Stimulated activated CD4-positive, alpha-beta T cell treated with anti-CD3 and anti-CD28 coated beads, Interleukin-1b, Interleukin-23, amount 100 ng/mL, for 48 hours (primary cell): Measurements from ENCODE around the gene NAA25.
"Not testable (repeated sequence)": the region's sequence is repeated elsewhere in the genome, so short reads cannot be mapped to it uniquely, and the experiment has no call there.

Experiments used
- DNase-seq: peaks from one replicate; pipeline ENCODE4 v3.0.0-alpha.2; 2020

Gene NAA25

DNA sequence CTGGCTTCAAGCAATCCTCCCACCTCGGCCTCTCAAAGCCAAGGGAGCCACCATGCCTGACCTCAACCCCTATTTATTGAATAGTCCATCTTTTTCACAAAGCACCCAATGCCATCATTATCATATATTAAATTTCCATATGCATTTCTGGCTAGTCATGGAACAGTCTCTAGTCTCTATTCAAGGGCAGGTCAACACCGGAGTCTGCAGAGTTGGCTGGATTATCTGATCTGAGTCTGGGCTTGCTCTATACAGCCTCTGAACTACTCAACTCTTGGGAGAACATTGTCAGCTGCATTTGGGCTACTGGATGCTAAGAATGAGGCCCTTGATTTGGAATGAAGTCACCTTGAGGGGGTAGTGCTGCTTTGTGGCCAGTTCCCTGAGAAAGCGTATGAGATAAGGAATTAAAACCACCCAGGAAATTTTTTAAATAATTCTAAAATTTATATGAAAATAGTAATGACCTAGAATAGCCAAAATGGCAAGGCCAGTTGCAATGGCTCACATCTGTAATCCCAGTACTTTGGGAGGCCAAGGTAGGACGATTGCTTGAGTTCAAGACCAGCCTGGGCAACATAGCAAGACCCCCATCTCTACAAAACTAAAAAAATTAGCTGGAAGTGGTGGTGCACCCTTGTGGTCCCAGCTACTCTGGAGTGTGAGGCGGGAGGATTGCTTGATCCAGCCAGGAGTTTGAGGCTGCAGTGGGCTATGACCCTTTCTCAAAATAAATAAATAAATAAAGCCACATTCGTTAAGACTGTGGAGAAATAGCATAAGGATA is 6.9 kb upstream of the NAA25 start:
- DNase-seq: no peak

DNA sequence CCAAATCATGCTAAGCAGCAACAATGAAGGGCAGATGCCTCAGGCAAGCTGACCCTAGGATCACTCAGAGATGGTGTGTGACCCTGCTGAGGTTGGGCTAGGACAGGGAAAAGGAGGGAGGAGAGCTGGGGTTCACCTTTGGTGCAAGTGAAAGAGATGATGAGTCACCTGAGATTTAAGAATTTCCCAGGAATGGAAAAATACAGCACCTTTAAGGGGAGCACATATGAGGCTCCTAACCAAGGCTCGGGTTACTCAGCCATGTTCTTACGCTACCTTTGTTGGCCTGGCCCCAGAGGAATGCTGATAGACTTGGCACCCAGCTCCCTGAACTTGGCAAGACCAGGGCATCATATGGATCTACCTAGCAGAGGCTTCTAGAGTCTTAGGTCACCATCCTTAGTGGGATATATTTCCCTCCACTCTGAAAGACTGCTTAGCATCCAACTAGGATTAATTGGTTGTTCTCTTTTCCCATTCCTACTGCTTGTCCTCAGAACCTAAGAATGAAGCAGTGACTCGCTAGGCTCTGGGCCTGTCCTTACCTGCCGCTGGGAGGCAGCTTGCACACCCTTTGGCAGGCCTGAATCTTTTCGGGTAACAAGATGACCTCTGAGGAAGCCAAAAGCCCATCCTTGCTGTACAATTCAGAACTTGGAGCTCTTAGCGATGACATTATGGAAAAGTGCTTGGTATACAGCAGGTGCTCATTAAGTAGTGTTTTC is 4.0 kb upstream of the NAA25 start:
- DNase-seq: no peak

DNA sequence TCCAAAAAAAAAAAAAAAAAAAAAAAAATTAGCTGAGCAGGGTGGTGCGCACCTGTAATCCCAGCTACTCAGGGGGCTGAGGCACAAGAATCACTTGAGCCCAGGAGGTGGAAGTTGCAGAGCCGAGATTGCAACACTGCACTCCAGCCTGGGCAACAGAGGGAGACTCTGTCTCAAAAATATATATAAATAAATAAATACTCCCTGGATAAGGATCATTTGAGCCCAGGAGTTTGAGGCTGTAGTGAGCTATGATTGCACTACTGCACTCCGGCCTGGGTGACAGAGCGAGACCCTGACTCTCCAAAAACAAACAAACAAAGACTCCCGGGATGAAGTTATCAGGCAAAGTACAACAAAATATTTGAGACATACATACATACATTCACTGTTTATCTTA is 3.3 kb upstream of the NAA25 start:
- DNase-seq: no peak

DNA sequence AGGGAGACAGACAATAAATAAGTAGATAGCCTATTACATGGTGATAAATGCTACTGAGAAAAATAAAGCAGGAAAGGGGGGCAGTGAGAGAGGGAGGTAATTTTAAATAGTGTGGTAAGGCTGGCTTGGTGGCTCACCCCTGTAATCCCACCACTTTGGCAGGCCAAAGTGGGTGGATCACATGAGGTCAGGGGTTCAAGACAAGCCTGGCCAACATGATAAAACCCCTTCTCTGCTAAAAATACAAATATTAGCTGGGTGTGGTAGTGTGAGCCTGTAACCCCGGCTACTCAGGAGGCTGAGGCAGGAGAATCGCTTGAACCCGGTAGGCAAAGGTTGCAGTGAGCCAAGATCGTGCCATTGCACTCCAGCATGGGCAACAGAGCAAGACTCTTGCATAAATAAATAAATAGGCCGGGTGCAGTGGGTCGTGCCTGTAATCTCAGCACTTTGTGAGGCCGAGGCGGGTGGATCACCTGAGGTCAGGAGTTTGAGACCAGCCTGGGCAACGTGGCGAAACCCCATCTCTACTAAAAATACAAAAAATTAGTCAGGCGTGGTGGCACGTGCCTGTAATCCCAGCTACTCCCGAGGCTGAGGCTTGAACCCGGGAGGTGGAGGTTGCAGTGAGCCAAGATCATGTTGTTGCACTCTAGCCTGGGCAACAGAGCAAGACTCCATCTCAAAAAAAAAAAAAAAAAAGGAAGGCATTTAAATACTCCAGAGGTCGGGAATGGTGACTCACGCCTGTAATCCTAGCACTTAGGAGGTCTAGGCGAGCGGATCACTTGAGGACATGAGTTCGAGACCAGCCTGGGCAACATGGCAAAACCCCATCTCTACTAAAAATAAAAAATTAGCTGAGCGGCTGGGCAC is 2.4 kb upstream of the NAA25 start:
- DNase-seq: not testable (repeated sequence)

DNA sequence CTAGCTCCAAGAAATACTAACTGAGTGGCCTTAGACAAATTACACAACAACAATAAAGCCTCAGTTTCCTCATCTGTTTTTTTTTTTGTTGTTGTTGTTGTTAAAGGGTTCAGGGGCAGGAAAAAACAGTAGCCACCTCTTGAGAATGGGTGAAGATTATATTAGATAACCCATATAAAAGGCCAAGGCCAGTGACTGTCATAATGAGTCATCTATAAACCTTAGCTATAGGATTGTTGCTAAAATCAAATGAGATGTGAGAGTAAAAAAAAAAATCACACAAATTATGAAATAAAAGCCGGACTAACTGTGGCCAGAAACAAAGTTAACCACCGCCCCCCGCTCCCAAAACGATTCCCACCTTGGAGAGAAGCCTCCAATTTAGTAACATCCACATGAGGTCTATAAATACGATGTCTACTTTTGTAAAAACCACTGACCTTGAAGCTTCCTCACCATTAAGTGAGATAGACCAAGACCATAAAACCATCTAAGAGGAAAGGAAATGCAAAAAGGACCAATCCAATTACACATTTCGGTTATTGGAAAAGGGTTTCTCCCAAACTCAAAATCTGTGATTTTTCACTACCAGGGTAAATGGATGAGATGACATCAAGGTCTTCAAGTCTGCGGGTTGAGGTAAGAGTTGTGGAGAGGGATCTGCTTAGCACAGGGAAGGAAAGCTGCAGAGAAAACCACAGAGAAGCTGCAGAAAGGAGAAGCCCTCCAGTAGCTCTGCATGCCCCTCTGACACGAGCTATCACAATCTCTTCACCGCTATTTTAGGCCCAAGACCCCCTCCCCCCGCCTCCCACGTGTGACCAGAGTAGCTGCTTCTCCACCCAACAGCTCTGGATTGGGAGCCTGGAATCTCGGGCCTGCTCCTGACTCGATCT is 1.0 kb downstream of the NAA25 start:
- peak; percentile 25 for DNase-seq

DNA sequence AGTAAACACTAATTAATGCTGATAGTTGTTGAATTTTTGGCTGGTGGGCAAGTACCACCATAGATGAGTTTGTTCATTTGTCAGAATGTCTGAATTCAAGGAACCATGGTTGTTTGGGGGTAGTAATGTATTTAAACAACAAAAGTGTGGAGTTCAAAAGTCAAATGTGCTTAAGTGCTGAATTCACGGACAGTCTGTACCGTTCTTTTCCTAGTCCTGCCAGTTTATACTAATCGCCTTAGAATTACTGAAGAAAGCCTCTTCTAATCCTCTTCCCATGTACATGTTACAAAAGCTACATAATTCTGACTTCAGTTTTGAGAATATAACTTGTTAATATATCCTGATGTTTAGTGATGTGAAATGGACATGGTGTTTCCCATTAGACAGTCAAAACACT is 2.7 kb downstream of the NAA25 start:
- no peak for DNase-seq

DNA sequence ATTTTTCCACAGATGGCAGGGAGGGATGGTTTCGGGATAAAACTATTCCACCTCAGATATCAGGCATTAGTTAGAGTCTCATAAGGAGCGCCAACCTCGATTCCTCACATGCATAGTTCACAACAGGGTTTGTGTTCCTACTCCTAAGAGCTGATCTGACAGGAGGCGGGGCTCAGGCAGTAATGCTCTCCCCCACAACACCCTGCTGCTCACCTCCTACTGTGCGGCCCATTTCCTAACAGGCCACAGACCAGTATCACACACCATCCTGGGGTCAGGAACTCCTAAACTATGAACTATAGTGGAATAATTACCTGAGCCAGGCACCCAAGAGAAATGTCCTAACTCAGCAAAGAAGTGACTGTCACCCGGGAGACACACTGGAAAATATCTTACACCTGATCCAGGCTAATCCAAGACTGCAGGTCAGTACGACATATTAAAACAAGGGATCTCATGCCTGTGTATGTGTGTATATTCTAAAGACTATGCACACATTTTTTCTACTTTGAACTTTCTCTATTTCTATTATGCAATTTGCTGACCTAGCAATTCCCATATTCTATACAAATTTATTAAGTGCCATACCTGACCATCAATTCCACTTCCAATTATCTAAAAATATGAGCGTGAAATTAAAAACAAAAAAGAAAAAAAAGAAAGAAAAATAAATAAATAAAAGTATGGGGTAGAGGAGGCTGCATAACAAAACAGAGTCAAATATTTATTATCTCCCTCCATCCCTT is 4.7 kb downstream of the NAA25 start:
- no peak for DNase-seq

DNA sequence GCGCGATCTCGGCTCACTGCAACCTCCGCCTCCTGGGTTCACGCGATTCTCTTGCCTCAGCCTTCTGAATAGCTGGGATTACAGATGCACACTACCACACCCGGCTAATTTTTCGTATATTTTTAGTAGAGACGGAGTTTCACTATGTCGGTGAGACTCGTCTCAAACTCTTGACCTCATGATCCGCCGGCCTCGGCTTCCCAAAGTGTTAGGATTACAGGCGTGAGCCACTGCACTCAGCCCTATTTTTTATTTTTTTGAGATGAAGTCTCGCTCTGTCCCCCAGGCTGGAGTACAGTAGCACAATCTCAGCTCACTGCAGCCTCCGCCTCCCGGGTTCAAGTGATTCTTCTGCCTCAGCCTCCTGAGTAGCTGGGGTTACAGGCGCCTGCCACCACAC is 5.8 kb downstream of the NAA25 start:
- not testable (repeated sequence) for DNase-seq

DNA sequence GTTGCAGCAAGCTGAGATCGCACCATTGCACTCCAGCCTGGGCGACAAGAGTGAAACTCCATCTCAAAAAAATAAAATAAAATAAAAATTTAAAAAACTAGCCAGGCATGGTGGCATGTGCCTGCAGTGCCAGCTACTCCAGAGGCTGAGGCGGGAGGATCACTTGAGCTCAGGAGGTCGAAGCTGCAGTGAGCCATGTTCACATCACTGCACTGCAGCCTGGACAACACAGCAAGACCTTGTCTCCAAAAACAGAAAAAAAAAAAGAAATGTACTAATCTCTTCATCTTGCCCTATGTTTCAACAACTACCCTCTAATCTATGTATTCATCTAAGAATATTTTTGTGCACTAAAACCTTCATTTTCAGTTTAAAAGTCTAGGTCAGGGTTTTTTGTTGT is 6.5 kb downstream of the NAA25 start:
- DNase-seq: no peak

DNA sequence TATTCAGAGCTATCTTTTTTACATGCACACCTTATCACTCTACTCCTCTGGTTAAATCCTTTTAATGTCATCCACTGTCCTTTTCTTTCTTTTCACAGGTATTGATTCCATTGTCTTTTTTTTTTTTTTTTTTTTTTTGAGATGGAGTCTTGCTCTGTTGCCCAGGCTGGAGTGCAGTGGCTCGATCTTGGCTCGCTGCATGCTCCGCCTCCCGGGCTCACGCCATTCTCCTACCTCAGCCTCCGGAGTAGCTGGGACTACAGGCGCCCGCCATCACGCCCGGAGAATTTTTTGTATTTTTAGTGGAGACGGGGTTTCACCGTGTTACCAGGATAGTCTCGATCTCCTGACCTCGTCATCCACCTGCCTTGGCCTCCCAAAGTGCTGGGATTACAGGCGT is 8.1 kb downstream of the NAA25 start:
- DNase-seq: not testable (repeated sequence)

DNA sequence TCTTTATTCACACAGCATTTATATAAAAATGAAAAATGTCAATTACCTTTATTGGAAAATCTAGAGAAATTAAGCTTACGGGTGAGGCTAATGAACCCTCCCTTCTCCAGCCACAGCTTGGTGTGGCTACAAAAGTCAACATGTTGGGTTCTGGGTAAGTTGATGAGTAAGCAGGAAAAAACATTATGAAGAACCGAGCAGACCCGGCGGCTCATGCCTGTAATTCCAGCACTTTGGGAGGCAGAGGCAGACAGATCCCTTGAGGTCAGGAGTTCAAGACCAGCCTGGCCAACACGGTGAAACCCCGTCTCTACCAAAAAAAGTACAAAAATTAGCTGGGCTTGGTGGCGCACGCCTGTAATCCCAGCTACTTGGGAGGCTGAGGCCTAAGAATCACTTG is 10.9 kb downstream of the NAA25 start:
- no peak for DNase-seq

DNA sequence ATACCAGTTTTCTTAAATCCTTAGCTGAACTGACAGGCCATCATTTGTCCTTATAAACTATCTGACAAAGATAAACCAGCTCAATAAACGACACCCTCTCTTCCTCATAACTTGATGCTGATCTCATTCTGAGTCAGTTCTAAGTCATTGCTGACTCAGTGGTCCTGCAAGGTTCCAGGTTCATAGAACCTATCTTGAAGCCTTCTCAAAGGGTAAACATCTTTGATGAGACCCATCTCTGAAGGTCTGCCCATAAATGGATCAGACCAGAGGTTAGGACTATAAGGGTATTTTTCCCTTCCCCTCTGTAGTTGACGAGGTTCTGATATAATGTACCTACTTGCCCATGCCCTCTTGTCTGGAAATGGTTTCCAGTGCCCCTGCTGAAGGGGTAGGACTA is 11.9 kb downstream of the NAA25 start:
- peak; percentile 39 for DNase-seq

DNA sequence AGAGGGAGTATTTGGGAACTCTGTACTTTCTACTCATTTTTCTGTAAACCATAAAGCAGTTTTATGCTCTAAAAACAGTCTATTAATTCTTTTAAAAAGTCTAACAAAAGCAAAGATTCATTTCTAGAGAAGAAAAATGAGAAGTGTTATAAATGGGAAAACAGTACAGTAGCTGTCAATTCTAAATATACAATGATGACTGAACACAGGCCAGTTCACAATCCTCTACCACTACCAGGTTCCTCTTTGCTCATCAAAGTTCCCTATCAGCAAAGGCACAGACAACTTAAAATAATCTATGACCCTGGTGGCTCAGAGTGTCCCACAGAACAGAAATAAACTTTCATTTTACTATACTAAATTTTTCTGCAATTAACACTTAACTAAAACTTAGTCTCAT is 12.5 kb downstream of the NAA25 start:
- DNase-seq: no peak

DNA sequence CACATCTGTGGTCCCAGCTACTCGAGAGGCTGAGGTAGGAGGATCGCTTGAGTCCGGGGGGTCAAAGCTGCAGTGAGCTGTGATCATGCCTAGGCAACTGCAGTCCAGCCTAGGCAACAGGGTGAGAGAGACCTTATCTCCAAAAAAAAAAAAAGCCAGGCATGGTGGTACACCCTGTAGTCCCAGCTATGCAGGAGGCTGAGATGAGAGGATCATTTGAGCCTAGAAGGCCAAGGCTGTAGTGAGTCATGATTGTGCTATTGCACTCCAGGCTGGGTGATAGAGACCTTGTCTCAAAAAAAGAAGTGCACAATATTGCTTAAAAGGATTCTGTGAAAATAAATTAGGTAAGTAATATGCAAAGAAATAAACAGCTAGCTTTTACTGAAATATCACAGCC is 17.0 kb downstream of the NAA25 start:
- no peak for DNase-seq

DNA sequence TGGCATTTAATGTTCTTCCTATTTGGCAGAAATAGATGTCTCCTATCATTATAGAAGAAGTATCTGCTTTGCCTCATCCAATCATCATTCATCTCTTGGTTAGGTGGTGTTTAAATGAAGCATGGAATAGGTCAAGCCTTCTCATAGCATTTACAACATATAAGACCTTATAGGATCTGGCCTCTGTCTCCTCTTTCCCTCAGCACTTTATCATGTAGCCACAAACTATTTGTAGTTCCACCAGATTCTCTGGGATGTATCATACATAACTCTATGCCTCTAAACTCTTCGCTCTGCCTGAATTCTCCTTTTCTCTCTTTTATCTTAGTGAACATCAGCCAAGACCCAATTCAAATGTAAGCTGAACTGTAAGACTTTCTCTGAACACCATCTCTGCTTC is 20.7 kb downstream of the NAA25 start:
- no peak for DNase-seq

DNA sequence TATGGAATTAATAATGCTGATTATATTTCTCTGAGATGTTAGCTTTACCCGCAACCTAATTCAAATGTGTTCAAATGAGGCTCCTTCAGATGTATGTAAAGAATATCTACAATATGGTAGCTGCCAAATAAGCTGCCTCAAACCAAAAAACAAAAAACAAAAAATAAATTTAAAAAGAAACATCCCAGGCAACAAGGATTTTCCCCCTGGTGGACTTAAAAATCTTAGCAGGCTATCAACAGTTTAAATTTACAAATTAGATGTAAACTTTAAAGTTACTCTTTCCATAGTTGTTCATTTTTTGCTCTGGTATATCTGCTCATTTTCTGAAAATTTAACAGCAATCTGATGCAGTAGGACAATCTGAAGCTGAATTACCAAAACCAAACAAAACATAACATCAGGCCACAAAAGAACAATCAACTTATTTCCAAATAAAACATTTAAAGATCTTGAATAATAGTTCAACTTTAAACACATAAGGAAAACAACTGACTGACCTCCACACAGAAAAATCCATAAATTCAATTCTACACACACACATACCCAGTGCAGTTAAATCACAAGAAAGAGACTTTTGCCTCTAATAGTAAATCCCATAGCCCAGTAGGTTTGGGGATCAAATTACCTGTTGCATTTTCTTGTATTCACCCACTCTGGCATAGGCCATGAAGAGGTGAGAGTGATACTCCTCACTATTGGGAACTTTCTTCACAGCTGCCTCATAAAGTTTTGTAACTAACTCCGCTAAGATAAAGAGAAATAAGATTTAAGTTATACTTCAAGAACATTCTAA is 21.3 kb downstream of the NAA25 start:
- no peak for DNase-seq

DNA sequence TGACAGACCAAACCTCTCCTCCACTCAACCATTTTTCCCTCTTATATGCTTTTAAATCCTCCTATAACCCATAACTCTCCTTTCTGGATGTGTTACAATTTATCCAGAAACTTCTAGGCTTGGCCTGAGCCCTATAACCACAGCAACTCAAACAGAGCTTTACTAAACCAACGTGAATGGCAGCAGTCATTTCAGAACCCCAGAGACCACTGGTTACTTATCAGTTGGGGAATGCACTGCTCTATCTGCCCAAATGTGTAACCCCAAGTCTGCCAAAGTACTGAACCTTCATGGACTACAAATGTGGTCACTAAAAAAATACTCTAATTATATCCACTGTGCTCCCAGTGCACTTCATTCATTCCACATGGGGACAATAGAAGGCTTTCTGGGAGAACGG is 42.0 kb downstream of the NAA25 start:
- no peak for DNase-seq

DNA sequence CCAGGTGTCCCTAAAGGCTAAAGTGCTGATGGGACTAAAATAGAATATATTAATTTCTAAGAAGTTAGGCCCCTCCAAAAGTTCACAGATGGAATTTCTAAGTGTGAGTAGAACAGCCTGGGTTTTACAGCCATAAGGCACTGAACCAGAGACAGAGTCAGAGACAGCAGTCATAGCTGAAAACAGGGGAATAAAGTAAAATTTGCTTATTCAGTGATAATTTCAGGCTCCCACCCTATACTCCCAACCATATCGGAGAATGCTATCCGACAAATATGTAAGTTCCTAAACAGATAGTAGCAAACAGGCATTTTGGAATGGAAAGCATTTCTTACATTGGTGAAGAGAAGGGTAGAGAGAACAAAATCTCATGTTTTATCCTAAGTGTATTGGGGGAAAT is 45.3 kb downstream of the NAA25 start:
- no peak for DNase-seq

DNA sequence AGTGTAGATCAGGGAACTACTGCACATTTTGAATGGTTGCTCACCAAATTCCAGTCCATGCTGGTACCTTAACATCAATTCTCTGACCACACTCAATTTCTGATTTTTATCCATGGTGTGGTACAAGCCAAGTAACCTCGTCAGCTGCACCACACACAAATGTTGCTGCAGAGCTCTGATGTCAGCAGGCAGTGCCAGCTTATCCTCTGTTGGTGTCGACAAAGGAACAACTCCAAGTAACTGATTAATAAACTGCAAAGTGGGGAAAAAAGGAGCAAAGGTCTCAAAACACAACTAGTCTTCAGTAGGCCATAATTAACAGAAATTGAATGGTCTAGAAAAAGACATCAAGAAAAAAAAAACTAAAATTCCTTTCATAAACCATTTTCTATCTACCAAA is 47.4 kb downstream of the NAA25 start:
- DNase-seq: no peak

DNA sequence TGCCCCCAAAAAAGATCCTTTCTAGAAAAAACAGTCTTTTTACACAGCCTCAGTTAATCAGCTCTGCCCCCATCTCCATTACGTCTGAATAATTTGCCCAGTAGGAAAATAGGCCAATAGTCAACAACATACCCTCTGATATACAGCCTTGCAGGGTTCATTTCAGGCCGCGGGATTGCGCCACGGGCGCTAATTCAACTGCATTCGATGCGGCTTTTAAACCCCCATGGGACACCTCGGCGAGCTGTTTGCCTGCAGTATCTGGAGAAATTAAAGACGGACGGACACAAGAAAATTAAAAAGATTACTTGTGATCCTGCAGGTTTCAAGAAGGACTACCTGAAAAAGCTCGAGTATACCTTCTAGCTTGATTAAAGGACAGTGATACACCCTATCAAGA is 59.2 kb downstream of the NAA25 start:
- DNase-seq: no peak

DNA sequence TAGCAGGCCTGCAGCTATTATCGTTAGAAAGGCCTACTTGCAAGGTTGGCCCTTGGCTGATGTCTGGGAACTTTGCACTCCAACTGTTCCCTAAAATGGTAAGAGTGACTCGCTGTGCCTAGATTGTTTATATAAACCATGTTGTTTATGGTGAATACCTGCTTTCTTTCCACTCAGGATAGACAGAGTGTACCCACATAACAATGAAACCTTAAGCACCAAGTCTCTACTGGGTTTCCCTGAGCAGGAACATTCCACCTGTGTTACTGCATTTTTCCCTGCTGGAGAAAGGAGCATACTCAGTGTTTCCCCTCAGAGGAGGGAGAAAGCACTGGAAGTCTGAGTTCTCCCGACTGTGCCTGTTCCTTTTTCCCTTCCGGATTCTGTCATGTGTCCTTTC is 62.6 kb downstream of the NAA25 start:
- no peak for DNase-seq
